HEK293 (cell line): ENCODE measurements around the gene SLC2A11.
A peak's percentile ranks its signal among the peaks of the same experiment; 100 is the strongest.

Source experiments
- CTCF ChIA-PET: fragments of 350-600 bp; formaldehyde crosslinking; extraction: SDS; loops from one replicate; lab custom pipeline; 2021; ENCODE audit warnings: antibody characterized with exemption; lab: Yijun Ruan, JAX
- POLR2A ChIA-PET: fragments of 300-600 bp; formaldehyde crosslinking; extraction: SDS; loops from one replicate; lab custom pipeline; 2020; ENCODE audit warnings: antibody characterized with exemption, inconsistent platforms; lab: Yijun Ruan, JAX
- H3K27ac ChIP-seq: fragments of 200-500 bp; sonication (Bioruptor generic); 2 replicates; pipeline ENCODE4 v1.5.1; 2014; ENCODE audit warnings: low read depth, low read length, control low read depth, inconsistent platforms; ENCODE audit errors: extremely low read depth
- H3K36me3 ChIP-seq, 2 experiments: fragments of 200-500 bp in 1 of 2; sonication (Bioruptor generic) in 1 of 2; 1 replicate in 1 of 2; 2 replicates in 1 of 2; pipeline ENCODE4 v1.5.1; 2014 to 2017; ENCODE audit warnings: inconsistent platforms in 2 of 2, low read length in 2 of 2; ENCODE audit not compliant: control insufficient read depth in 2 of 2, insufficient read depth in 1 of 2
- H3K4me1 ChIP-seq: fragments of 200-500 bp; sonication (Bioruptor generic); 2 replicates; pipeline ENCODE4 v1.5.1; 2014; ENCODE audit warnings: mild to moderate bottlenecking, low read length, inconsistent platforms; ENCODE audit not compliant: control insufficient read depth, insufficient read depth
- H3K4me3 ChIP-seq: 2 replicates; pipeline ENCODE4 v1.5.1; 2011; ENCODE audit warnings: low read depth, mild to moderate bottlenecking, control low read depth, low read length, moderate library complexity
- H3K9me3 ChIP-seq: fragments of 200-500 bp; sonication (Bioruptor generic); 2 replicates; pipeline ENCODE4 v1.5.1; 2014; ENCODE audit warnings: low read depth, low read length, inconsistent platforms; ENCODE audit not compliant: control insufficient read depth, insufficient read depth
- GLIS1 ChIP-seq: fragments of 450-650 bp; formaldehyde crosslinking; IDR thresholded peaks from 2 replicates; pipeline ENCODE4 v1.5.1; 2016; ENCODE audit warnings: missing biosample characterization, missing genetic modification characterization
- HOXA7 ChIP-seq: sonication (generic); formaldehyde crosslinking; IDR thresholded peaks from 2 replicates; pipeline ENCODE4 v1.8.1; 2022; ENCODE audit warnings: missing genetic modification reagents, borderline replicate concordance
- OVOL3 ChIP-seq: fragments of 450-650 bp; formaldehyde crosslinking; IDR thresholded peaks from 2 replicates; pipeline ENCODE4 v1.5.1; 2016; ENCODE audit warnings: missing biosample characterization, missing genetic modification characterization
- SCRT2 ChIP-seq: fragments of 450-650 bp; formaldehyde crosslinking; IDR thresholded peaks from 2 replicates; pipeline ENCODE4 v1.5.1; 2016; ENCODE audit warnings: missing biosample characterization, missing genetic modification characterization
- SP7 ChIP-seq: fragments of 450-650 bp; formaldehyde crosslinking; IDR thresholded peaks from 2 replicates; pipeline ENCODE4 v1.5.1; 2016; ENCODE audit warnings: missing biosample characterization, missing genetic modification characterization
- TRIM28 ChIP-seq: IDR thresholded peaks from 2 replicates; pipeline ENCODE4 v1.6.1; 2011; ENCODE audit warnings: low read length, control low read depth, borderline replicate concordance
- ZBTB8A ChIP-seq: fragments of 450-650 bp; formaldehyde crosslinking; IDR thresholded peaks from 2 replicates; pipeline ENCODE4 v1.5.1; 2016; ENCODE audit warnings: missing biosample characterization, missing genetic modification characterization
- ZIC2 ChIP-seq: fragments of 450-650 bp; formaldehyde crosslinking; IDR thresholded peaks from 2 replicates; pipeline ENCODE4 v1.5.1; 2016; ENCODE audit warnings: missing biosample characterization, missing genetic modification characterization
- ZNF214 ChIP-seq: fragments of 450-650 bp; formaldehyde crosslinking; IDR thresholded peaks from 2 replicates; pipeline ENCODE4 v1.5.1; 2017; ENCODE audit warnings: missing biosample characterization, mild to moderate bottlenecking, missing genetic modification characterization, borderline replicate concordance
- ZNF223 ChIP-seq: fragments of 450-650 bp; formaldehyde crosslinking; IDR thresholded peaks from 2 replicates; pipeline ENCODE4 v1.5.1; 2016; ENCODE audit warnings: missing biosample characterization, missing genetic modification characterization
- ZNF24 ChIP-seq: fragments of 450-650 bp; formaldehyde crosslinking; IDR thresholded peaks from 2 replicates; pipeline ENCODE4 v1.5.1; 2016; ENCODE audit warnings: missing biosample characterization, missing genetic modification characterization
- ZNF416 ChIP-seq: fragments of 450-650 bp; formaldehyde crosslinking; IDR thresholded peaks from 2 replicates; pipeline ENCODE4 v1.5.1; 2016; ENCODE audit warnings: missing biosample characterization, missing genetic modification characterization
- ZNF561 ChIP-seq: fragments of 450-650 bp; IDR thresholded peaks from 2 replicates; pipeline ENCODE4 v1.5.1; 2018; ENCODE audit warnings: missing biosample characterization, missing genetic modification characterization, borderline replicate concordance
- ZNF621 ChIP-seq: fragments of 450-650 bp; formaldehyde crosslinking; IDR thresholded peaks from 2 replicates; pipeline ENCODE4 v1.5.1; 2017; ENCODE audit warnings: missing biosample characterization, missing genetic modification characterization
- ZNF629 ChIP-seq: fragments of 450-650 bp; formaldehyde crosslinking; IDR thresholded peaks from 2 replicates; pipeline ENCODE4 v1.5.1; 2017; ENCODE audit warnings: missing biosample characterization, missing genetic modification characterization
- ZNF664 ChIP-seq: fragments of 450-650 bp; formaldehyde crosslinking; IDR thresholded peaks from 2 replicates; pipeline ENCODE4 v1.5.1; 2016; ENCODE audit warnings: missing biosample characterization, missing genetic modification characterization
- ZNF768 ChIP-seq: fragments of 450-650 bp; formaldehyde crosslinking; IDR thresholded peaks from 2 replicates; pipeline ENCODE4 v1.5.1; 2018; ENCODE audit warnings: missing biosample characterization, mild to moderate bottlenecking, missing genetic modification characterization
- TF ChIP-seq, protein P1 (sequence below): fragments of 450-650 bp; formaldehyde crosslinking; IDR thresholded peaks from 2 replicates; pipeline ENCODE4 v1.5.1; 2016; ENCODE audit warnings: missing biosample characterization, missing genetic modification characterization
- TF ChIP-seq, protein P2 (sequence below): fragments of 450-650 bp; formaldehyde crosslinking; IDR thresholded peaks from 2 replicates; pipeline ENCODE4 v1.5.1; 2016; ENCODE audit warnings: missing biosample characterization, missing genetic modification characterization, borderline replicate concordance
- TF ChIP-seq, protein P3 (sequence below): fragments of 450-650 bp; formaldehyde crosslinking; IDR thresholded peaks from 2 replicates; pipeline ENCODE4 v1.5.1; 2016; ENCODE audit warnings: missing biosample characterization, missing genetic modification characterization
- TF ChIP-seq, protein P4 (sequence below): fragments of 450-650 bp; formaldehyde crosslinking; conservative IDR thresholded peaks from 2 replicates; pipeline ENCODE4 v1.5.1; 2016; ENCODE audit warnings: low read depth, missing biosample characterization, missing genetic modification characterization

The SLC2A11 gene

DNA sequence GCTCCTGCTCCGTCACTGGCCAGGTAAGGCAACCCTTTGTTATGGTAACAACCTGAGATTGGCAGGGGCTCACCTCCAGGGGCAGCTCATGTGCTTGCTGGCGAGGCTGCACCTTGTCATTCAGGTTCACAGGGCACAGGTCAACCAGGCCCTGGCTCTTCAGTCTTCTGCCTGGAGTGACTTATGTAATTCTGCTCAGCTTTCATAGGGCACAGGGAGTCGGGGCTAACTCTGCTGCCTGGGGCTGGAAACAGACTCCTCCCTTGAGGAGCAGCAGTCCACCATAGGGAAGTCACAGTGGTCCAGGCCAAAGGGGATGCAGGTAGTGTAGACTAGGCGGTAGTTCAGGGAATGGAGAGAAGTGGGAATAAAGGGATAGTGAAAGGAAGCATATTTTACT is 35.0 kb downstream of the SLC2A11 start:
- H3K4me1 ChIP-seq: peaks cover 15% of the 10 kb centered on the region
- peaks cover 14 to 26% of the 10 kb centered on the region in 2 experiments for H3K36me3 ChIP-seq
- ChIA-PET CTCF (interaction anchor here (1.2 to 2.6 kb wide), 4 partner anchors 9 to 34 kb away, joined by 4 to 26 read pairs (median 10); no protein-coding TSS in a partner anchor), POLR2A (interaction anchor here (2.5 kb wide), 1 partner anchor 35 kb away, joined by 61 read pairs; the partner anchor contains the start of gene SLC2A11)
- no peak for TF ChIP-seq HOXA7 (CRISPR knock-in tag)
- TF ChIP-seq ZNF223: 0 out of 2 replicates have a peak, but pooled peaks have one; percentile 40
- H3K27ac ChIP-seq: no peak overlapping the region
- no peak overlapping the region for H3K4me3 ChIP-seq
- H3K9me3 ChIP-seq: no peaks in the 10 kb centered on the region

DNA sequence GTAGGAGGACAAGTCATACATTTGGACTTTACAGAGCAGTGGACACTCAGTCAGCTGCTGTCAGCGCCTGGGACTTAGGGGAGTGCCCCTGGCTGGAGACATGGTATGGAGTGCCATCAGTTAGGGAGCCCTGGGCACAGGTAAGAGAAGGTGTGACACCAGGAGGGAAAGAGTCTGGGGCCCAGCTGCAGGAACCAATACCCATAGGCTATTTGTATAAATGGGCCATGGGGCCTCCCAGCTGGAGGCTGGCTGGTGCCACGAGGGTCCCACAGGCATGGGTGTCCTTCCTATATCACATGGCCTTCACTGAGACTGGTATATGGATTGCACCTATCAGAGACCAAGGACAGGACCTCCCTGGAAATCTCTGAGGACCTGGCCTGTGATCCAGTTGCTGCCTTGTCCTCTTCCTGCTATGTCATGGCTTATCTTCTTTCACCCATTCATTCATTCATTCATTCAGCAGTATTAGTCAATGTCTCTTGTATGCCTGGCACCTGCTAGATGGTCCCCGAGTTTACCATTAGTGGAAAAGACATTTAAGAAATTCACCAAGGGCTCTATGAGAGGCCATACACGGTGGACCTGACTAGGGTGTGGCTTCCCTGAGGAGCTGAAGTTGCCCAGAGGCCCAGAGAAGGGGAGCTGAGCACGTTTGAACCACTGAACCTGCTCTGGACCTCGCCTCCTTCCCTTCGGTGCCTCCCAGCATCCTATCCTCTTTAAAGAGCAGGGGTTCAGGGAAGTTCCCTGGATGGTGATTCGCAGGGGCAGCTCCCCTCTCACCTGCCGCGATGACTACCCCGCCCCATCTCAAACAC is 35.7 kb downstream of the SLC2A11 start:
- CTCF ChIA-PET: interaction anchor here (0.7 to 2.6 kb wide), 15 partner anchors 9 to 499 kb away, joined by 3 to 26 read pairs (median 6); no protein-coding TSS in a partner anchor
- POLR2A ChIA-PET: interaction anchor here (0.6 to 2.5 kb wide), 26 partner anchors 10 to 710 kb away, joined by 3 to 71 read pairs (median 5); partner anchors contain the start of genes CABIN1, GUCD1 and SLC2A11
- H3K4me1 ChIP-seq: peaks cover 15% of the 10 kb centered on the region
- peaks cover 14 to 31% of the 10 kb centered on the region in 2 experiments for H3K36me3 ChIP-seq
- no peaks in the 10 kb centered on the region for H3K9me3 ChIP-seq
- peak overlapping the region; percentile 94 for H3K27ac ChIP-seq
- peak; percentile 81 for TF ChIP-seq ZNF24 (tag by site-specific recombination)
- 0 out of 2 replicates have a peak, but pooled peaks have one; percentile 36 for TF ChIP-seq ZNF621
- no peak for TF ChIP-seq ZNF416
- H3K4me3 ChIP-seq: peak overlapping the region; percentile 82

DNA sequence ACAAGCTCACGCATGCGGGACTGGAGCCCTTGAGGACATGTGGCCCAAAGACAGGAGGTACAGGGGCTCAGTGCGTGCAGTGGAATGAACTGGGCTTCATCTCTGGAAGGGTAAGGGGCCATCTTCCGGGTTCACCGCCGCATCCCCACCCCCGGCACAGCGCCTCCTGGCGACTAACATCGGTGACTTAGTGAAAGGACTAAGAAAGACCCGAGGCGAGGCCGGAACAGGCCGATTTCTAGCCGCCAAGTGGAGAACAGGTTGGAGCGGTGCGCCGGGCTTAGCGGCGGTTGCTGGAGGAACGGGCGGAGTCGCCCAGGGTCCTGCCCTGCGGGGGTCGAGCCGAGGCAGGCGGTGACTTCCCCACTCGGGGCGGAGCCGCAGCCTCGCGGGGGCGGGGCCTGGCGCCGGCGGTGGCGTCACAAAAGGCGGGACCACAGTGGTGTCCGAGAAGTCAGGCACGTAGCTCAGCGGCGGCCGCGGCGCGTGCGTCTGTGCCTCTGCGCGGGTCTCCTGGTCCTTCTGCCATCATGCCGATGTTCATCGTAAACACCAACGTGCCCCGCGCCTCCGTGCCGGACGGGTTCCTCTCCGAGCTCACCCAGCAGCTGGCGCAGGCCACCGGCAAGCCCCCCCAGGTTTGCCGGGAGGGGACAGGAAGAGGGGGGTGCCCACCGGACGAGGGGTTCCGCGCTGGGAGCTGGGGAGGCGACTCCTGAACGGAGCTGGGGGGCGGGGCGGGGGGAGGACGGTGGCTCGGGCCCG is 36.5 kb downstream of the SLC2A11 start, which contains the start of gene MIF:
Gene MIF, plus strand, starts transcription at position 439 of the 765 bp plus-strand sequence. Its CDS starts 92 bp downstream, at position 531.
- Histone ChIP-seq H3K4me3 (peak within 1 kb of the TSS; percentile 82), H3K36me3 (peaks cover 14 to 31% of the 10 kb centered on the region in 2 experiments), H3K9me3 (no peaks in the 10 kb centered on the region), H3K4me1 (peaks cover 15% of the 10 kb centered on the region), H3K27ac (peak within 1 kb of the TSS; percentile 94)
- ChIA-PET CTCF (interaction anchor here (0.7 to 2.6 kb wide), 25 partner anchors 9 to 500 kb away, joined by 3 to 26 read pairs (median 4); partner anchors contain the start of gene MMP11), POLR2A (interaction anchor here (0.6 to 2.5 kb wide), 29 partner anchors 10 to 711 kb away, joined by 3 to 71 read pairs (median 5); partner anchors contain the start of genes CABIN1, GUCD1 and SLC2A11)
- TF ChIP-seq SCRT2 (peak; percentile 89), ZIC2 (tag by site-specific recombination) (peak; percentile 65), ZNF561 (peak; percentile 43; the same call in 1 of the 2 replicates), ZNF629 (peak; percentile 39), ZBTB8A (peak; percentile 85), TRIM28 (peak; percentile 92), ZNF768 (tag by site-specific recombination) (peak; percentile 57; the same call in 1 of the 2 replicates), ZNF664 (tag by site-specific recombination) (no peak), SP7 (tag by site-specific recombination) (peak; percentile 67; the same call in 1 of the 2 replicates), GLIS1 (peak; percentile 91), OVOL3 (tag by site-specific recombination) (0 out of 2 replicates have a peak, but pooled peaks have one; percentile 13), ZNF214 (tag by site-specific recombination) (no peak)
- TF ChIP-seq, protein P1, sequence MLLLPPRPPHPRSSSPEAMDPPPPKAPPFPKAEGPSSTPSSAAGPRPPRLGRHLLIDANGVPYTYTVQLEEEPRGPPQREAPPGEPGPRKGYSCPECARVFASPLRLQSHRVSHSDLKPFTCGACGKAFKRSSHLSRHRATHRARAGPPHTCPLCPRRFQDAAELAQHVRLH (tag by site-specific recombination): peak; percentile 70
- TF ChIP-seq, protein P2, sequence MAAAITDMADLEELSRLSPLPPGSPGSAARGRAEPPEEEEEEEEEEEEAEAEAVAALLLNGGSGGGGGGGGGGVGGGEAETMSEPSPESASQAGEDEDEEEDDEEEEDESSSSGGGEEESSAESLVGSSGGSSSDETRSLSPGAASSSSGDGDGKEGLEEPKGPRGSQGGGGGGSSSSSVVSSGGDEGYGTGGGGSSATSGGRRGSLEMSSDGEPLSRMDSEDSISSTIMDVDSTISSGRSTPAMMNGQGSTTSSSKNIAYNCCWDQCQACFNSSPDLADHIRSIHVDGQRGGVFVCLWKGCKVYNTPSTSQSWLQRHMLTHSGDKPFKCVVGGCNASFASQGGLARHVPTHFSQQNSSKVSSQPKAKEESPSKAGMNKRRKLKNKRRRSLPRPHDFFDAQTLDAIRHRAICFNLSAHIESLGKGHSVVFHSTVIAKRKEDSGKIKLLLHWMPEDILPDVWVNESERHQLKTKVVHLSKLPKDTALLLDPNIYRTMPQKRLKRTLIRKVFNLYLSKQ (tag by site-specific recombination): no peak
- TF ChIP-seq, protein P3, sequence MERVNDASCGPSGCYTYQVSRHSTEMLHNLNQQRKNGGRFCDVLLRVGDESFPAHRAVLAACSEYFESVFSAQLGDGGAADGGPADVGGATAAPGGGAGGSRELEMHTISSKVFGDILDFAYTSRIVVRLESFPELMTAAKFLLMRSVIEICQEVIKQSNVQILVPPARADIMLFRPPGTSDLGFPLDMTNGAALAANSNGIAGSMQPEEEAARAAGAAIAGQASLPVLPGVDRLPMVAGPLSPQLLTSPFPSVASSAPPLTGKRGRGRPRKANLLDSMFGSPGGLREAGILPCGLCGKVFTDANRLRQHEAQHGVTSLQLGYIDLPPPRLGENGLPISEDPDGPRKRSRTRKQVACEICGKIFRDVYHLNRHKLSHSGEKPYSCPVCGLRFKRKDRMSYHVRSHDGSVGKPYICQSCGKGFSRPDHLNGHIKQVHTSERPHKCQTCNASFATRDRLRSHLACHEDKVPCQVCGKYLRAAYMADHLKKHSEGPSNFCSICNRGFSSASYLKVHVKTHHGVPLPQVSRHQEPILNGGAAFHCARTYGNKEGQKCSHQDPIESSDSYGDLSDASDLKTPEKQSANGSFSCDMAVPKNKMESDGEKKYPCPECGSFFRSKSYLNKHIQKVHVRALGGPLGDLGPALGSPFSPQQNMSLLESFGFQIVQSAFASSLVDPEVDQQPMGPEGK (tag by site-specific recombination): peak; percentile 59
- TF ChIP-seq, protein P4, sequence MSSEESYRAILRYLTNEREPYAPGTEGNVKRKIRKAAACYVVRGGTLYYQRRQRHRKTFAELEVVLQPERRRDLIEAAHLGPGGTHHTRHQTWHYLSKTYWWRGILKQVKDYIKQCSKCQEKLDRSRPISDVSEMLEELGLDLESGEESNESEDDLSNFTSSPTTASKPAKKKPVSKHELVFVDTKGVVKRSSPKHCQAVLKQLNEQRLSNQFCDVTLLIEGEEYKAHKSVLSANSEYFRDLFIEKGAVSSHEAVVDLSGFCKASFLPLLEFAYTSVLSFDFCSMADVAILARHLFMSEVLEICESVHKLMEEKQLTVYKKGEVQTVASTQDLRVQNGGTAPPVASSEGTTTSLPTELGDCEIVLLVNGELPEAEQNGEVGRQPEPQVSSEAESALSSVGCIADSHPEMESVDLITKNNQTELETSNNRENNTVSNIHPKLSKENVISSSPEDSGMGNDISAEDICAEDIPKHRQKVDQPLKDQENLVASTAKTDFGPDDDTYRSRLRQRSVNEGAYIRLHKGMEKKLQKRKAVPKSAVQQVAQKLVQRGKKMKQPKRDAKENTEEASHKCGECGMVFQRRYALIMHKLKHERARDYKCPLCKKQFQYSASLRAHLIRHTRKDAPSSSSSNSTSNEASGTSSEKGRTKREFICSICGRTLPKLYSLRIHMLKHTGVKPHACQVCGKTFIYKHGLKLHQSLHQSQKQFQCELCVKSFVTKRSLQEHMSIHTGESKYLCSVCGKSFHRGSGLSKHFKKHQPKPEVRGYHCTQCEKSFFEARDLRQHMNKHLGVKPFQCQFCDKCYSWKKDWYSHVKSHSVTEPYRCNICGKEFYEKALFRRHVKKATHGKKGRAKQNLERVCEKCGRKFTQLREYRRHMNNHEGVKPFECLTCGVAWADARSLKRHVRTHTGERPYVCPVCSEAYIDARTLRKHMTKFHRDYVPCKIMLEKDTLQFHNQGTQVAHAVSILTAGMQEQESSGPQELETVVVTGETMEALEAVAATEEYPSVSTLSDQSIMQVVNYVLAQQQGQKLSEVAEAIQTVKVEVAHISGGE (tag by site-specific recombination): peak; percentile 58
